Measurements from ENCODE around the gene NRTN. TPM values are rescaled to one million over a fixed set of nuclear protein-coding genes. Genes with fewer than 3 reads are reported as not detected.

The NRTN gene
- total and polyA plus RNA-seq, 2 of the 13 experiments (the other 11 are each of a cell fraction or from before 2014, with no cell fraction given) = 4.1 to 5.3 TPM

DNA sequence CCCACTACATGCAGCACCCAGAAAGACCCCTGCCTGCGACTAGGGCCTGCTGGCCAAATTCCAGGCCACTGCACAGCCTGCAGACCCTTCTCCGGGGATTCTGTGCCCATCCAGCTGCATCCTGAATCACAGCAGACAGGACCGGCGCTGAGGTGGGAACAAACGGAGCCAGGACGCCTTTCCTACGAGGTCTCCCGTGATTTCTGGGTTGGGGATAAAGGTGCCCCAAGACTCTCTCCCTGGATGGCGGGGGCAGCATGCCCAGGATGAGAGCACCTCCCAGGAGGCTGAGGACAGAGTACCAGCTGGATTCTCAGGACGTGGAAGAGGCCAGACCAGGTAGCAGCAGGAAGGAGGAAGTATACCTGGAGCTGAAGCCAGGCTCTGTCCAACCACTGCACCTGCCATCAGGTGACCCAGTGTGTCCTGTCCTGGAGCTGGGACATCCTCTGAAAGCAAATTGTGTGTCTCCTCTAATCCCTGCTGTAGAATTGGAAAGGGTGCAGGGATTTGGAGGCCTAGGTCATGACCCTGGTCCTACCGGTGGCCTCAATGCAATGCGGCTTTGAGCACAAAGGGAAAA, 68.8 kb downstream of the NRTN start:
- WGBS (ENCODE audit: low lambda C conversion rate) = 90% methylated on average over 7 of the region's 12 CpGs
- Histone ChIP-seq H3K9me3 (ENCODE audit: low read length) (no peaks in the 10 kb centered on the region), H3K27me3 (ENCODE audit: control insufficient read depth in 1 of 2, insufficient read depth in 2 of 2, low read length in 2 of 2) (no peaks in the 10 kb centered on the region), H2AFZ (ENCODE audit: low read length) (no peak overlapping the region), H3K79me2 (ENCODE audit: insufficient read depth, low read length) (no peaks in the 10 kb centered on the region), H4K20me1 (ENCODE audit: insufficient read depth, low read length) (no peaks in the 10 kb centered on the region), H3K4me2 (ENCODE audit: low read depth, low read length) (no peak overlapping the region), H3K36me3 (replicated peaks in 1 of 2; ENCODE audit: control insufficient read depth in 1 of 2, insufficient read depth in 2 of 2, low read length in 2 of 2) (no peaks in the 10 kb centered on the region), H3K4me3 (replicated peaks in 1 of 3; ENCODE audit: insufficient read depth in 1 of 3, low read depth in 2 of 3, low read length in 3 of 3) (no peak overlapping the region), H3K9ac (ENCODE audit: insufficient read depth, low read depth, low read length) (no peak overlapping the region), H3K27ac (ENCODE audit: extremely low read length, insufficient read depth, low read length) (peak overlapping the region; percentile 38), H3K4me1 (ENCODE audit: insufficient read depth, low read length) (peaks cover 95% of the 10 kb centered on the region)
- POLR2A ChIA-PET = interaction anchor here (5.0 kb wide), 1 partner anchor 46 kb away, joined by 54 read pairs; no protein-coding TSS in a partner anchor
- no peak for ATAC-seq
- intact Hi-C loops (cut with micrococcal nuclease; ENCODE audit: unreplicated experiment) = loop anchor here (5.0 kb wide), 1 partner anchor 46 kb away; no protein-coding TSS in a partner anchor
- in situ Hi-C loops (cut with HindIII; ENCODE audit: extremely low pct_ligation_motif_present, low pct_unique_long_range_greater_than_20kb) = no loop called here
- DNase-seq (ENCODE audit: low spot score) = no peak
- CTCF ChIA-PET (ENCODE audit: low intra/inter-chr PET ratio, low total read pairs) = no interaction called here
- no peak for FAIRE-seq
- BruUV-seq (replicated peaks) = no TSS peak
- no peak for TF ChIP-seq CHD2 (IDR thresholded peaks at IDR 0.05; ENCODE audit: low read depth, low read length)
- TF ChIP-seq, protein P1, sequence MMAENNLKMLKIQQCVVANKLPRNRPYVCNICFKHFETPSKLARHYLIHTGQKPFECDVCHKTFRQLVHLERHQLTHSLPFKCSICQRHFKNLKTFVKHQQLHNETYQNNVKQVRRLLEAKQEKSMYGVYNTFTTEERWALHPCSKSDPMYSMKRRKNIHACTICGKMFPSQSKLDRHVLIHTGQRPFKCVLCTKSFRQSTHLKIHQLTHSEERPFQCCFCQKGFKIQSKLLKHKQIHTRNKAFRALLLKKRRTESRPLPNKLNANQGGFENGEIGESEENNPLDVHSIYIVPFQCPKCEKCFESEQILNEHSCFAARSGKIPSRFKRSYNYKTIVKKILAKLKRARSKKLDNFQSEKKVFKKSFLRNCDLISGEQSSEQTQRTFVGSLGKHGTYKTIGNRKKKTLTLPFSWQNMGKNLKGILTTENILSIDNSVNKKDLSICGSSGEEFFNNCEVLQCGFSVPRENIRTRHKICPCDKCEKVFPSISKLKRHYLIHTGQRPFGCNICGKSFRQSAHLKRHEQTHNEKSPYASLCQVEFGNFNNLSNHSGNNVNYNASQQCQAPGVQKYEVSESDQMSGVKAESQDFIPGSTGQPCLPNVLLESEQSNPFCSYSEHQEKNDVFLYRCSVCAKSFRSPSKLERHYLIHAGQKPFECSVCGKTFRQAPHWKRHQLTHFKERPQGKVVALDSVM (CRISPR knock-in tag; IDR thresholded peaks at IDR 0.05) = 0 out of 2 replicates have a peak, but pooled peaks have one; percentile 7
- TF ChIP-seq ADNP (CRISPR knock-in tag; IDR thresholded peaks at IDR 0.05) = 0 out of 2 replicates have a peak, but pooled peaks have one; percentile 23
- TF ChIP-seq SNAPC2 (CRISPR knock-in tag; IDR thresholded peaks at IDR 0.05) = no peak
- no peak for TF ChIP-seq GTF2F1 (IDR thresholded peaks at IDR 0.05; ENCODE audit: low read length)
- TF ChIP-seq GABPB1 (CRISPR knock-in tag; IDR thresholded peaks at IDR 0.05) = no peak
- TF ChIP-seq, protein P2, sequence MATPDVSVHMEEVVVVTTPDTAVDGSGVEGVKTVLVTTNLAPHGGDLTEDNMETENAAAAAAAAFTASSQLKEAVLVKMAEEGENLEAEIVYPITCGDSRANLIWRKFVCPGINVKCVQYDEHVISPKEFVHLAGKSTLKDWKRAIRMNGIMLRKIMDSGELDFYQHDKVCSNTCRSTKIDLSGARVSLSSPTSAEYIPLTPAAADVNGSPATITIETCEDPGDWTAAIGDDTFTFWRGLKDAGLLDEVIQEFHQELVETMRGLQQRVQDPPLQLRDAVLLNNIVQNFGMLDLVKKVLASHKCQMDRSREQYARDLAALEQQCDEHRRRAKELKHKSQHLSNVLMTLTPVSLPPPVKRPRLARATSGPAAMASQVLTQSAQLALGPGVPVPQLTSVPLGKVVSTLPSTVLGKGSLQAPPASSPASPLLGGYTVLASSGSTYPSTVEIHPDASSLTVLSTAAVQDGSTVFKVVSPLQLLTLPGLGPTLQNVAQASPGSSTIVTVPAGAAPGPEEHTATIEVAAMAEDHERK (CRISPR knock-in tag; IDR thresholded peaks at IDR 0.05; ENCODE audit: low read depth) = no peak
- TF ChIP-seq, protein P3, sequence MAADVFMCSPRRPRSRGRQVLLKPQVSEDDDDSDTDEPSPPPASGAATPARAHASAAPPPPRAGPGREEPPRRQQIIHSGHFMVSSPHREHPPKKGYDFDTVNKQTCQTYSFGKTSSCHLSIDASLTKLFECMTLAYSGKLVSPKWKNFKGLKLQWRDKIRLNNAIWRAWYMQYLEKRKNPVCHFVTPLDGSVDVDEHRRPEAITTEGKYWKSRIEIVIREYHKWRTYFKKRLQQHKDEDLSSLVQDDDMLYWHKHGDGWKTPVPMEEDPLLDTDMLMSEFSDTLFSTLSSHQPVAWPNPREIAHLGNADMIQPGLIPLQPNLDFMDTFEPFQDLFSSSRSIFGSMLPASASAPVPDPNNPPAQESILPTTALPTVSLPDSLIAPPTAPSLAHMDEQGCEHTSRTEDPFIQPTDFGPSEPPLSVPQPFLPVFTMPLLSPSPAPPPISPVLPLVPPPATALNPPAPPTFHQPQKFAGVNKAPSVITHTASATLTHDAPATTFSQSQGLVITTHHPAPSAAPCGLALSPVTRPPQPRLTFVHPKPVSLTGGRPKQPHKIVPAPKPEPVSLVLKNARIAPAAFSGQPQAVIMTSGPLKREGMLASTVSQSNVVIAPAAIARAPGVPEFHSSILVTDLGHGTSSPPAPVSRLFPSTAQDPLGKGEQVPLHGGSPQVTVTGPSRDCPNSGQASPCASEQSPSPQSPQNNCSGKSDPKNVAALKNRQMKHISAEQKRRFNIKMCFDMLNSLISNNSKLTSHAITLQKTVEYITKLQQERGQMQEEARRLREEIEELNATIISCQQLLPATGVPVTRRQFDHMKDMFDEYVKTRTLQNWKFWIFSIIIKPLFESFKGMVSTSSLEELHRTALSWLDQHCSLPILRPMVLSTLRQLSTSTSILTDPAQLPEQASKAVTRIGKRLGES (CRISPR knock-in tag; IDR thresholded peaks at IDR 0.05; ENCODE audit: borderline replicate concordance) = no peak
- TF ChIP-seq ZBTB7B (CRISPR knock-in tag; IDR thresholded peaks at IDR 0.05) = no peak
- TF ChIP-seq, protein P4, sequence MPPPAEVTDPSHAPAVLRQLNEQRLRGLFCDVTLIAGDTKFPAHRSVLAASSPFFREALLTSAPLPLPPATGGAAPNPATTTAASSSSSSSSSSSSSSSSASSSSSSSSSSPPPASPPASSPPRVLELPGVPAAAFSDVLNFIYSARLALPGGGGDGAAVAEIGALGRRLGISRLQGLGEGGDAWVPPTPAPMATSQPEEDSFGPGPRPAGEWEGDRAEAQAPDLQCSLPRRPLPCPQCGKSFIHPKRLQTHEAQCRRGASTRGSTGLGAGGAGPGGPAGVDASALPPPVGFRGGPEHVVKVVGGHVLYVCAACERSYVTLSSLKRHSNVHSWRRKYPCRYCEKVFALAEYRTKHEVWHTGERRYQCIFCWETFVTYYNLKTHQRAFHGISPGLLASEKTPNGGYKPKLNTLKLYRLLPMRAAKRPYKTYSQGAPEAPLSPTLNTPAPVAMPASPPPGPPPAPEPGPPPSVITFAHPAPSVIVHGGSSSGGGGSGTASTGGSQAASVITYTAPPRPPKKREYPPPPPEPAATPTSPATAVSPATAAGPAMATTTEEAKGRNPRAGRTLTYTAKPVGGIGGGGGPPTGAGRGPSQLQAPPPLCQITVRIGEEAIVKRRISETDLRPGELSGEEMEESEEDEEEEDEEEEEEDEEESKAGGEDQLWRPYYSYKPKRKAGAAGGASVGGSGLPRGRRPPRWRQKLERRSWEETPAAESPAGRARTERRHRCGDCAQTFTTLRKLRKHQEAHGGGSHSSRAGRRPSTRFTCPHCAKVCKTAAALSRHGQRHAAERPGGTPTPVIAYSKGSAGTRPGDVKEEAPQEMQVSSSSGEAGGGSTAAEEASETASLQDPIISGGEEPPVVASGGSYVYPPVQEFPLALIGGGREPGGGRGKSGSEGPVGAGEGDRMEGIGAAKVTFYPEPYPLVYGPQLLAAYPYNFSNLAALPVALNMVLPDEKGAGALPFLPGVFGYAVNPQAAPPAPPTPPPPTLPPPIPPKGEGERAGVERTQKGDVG (CRISPR knock-in tag; IDR thresholded peaks at IDR 0.05; ENCODE audit: borderline replicate concordance) = 0 out of 2 replicates have a peak, but pooled peaks have one; percentile 60
- TF ChIP-seq ZNF317 (CRISPR knock-in tag; IDR thresholded peaks at IDR 0.05) = no peak
- TF ChIP-seq, protein P5, sequence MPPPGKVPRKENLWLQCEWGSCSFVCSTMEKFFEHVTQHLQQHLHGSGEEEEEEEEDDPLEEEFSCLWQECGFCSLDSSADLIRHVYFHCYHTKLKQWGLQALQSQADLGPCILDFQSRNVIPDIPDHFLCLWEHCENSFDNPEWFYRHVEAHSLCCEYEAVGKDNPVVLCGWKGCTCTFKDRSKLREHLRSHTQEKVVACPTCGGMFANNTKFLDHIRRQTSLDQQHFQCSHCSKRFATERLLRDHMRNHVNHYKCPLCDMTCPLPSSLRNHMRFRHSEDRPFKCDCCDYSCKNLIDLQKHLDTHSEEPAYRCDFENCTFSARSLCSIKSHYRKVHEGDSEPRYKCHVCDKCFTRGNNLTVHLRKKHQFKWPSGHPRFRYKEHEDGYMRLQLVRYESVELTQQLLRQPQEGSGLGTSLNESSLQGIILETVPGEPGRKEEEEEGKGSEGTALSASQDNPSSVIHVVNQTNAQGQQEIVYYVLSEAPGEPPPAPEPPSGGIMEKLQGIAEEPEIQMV (CRISPR knock-in tag; IDR thresholded peaks at IDR 0.05; ENCODE audit: low read depth) = no peak
